Omental fat pad (tissue), 4 donors: Measurements from ENCODE around the gene CCNG1. TPM values are rescaled to one million over a fixed set of nuclear protein-coding genes. Genes with fewer than 3 reads are reported as not detected.

Experiments
- ATAC-seq: fragments of 150-250 bp; one replicate; pipeline ENCODE4 v1.9.1; 2016; ENCODE audit warnings: mild to moderate bottlenecking, moderate library complexity; ENCODE audit not compliant: low FRiP score
- DNase-seq: peaks from one replicate; pipeline ENCODE4 v3.0.0-alpha.2; 2019; ENCODE audit warnings: low spot score
- CTCF ChIP-seq, 3 donors: fragments of 450-650 bp; IDR thresholded peaks; one replicate each; pipeline ENCODE4 v1.5.1; 2016 to 2017; ENCODE audit warnings: antibody characterized with exemption in 3 of 3, mild to moderate bottlenecking in 3 of 3, moderate library complexity in 2 of 3
- small RNA-seq: library from RNA; depleted of rRNA; stranded (forward); fragments of <200 nt; gene quantifications from one replicate; pipeline ENCODE3, GENCODE V24; 2016
- total RNA-seq, 4 donors: library from RNA; depleted of rRNA; stranded (reverse); fragments of >200 nt; gene quantifications; one replicate each; pipeline ENCODE4 v1.1.0, GENCODE V29; 2016

Gene CCNG1
- total RNA-seq, 4 donors from 2014 or later: 76.1 to 132 (median 106) TPM

- TF ChIP-seq CTCF (IDR thresholded peaks at IDR 0.05): no peak
- ATAC-seq: no peak
Measured at GRCh38 chr5:163489055-163489744, 51.8 kb downstream of the CCNG1 start.

GRCh38 chr5:163489745-163490075, 52.3 kb downstream of the CCNG1 start:
- ATAC-seq (no peak), DNase-seq (no peak)
- TF ChIP-seq CTCF (IDR thresholded peaks at IDR 0.05): no peak

More at GRCh38 chr5:163489055-163489744, 51.8 kb downstream of the CCNG1 start:
- no peak for DNase-seq

Small RNAs within 50 kb of the gene (small RNA-seq; reads per million reads assigned to genes)
- not detected for gene AC008723.1

Other genes with a start within 250 kb of the CCNG1 start
- gene NUDCD2, start 22.5 kb downstream of the CCNG1 start, total RNA-seq: 1 to 10 TPM; 5.2 to 9.8 (median 5.9) TPM
- gene HMMR, start 23.0 kb downstream of the CCNG1 start, total RNA-seq: 1 to 10 TPM in 2 of 4 donors, under 1 TPM in 1, not detected in 1; 0.32 to 2.6 (median 1.0) TPM
- 10 to 100 TPM; 25.7 to 55.0 (median 41.3) TPM for gene MAT2B, start 68.0 kb downstream of the CCNG1 start, total RNA-seq